GM18511 (cell line): ENCODE measurements around the gene RNH1.
"Not testable (repeated sequence)": the region's sequence is repeated elsewhere in the genome, so short reads cannot be mapped to it uniquely, and the experiment has no call there.

Experiments used
- ATAC-seq: cut with Tn5 transposase; IDR thresholded peaks from one replicate; pipeline ENCODE4 v1.9.1; 2021; ENCODE audit warnings: mild to moderate bottlenecking, moderate library complexity; ENCODE audit not compliant: unreplicated experiment

Gene RNH1

DNA sequence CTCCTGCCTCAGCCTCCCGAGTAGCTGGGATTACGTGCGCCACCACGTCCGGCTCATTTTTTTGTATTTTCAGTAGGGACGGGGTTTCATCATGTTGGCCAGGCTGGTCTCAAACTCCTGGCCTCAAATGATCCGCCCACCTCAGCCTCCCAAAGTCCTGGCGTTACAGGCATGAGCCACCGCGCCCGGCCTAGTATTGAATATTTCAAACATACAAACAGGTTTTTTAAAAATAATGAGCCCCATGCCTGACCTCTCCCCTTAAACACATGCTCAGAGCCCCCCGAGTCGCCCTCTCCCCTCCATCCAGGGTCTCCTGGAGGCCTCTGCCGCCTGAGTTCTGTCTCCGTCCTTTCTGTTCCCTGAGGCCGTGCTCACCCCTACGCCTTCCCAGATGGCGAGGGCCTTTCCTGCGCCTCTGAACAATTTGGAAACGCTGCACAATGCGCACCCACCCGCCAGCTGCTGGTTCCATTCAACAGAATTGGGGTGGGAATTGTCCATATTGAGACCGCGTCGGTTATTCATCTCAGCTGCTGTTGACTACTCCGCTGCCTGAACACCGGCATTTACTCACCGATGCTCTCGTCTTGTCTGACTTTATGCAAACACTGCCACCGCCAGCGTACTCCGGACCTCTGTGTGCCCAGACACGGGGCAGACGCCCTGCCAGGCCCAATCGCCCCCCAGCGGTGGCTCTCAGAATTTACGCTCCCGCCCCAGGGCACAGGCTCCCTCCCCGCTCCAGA is 13.6 kb upstream of the RNH1 start:
- ATAC-seq, result no peak

DNA sequence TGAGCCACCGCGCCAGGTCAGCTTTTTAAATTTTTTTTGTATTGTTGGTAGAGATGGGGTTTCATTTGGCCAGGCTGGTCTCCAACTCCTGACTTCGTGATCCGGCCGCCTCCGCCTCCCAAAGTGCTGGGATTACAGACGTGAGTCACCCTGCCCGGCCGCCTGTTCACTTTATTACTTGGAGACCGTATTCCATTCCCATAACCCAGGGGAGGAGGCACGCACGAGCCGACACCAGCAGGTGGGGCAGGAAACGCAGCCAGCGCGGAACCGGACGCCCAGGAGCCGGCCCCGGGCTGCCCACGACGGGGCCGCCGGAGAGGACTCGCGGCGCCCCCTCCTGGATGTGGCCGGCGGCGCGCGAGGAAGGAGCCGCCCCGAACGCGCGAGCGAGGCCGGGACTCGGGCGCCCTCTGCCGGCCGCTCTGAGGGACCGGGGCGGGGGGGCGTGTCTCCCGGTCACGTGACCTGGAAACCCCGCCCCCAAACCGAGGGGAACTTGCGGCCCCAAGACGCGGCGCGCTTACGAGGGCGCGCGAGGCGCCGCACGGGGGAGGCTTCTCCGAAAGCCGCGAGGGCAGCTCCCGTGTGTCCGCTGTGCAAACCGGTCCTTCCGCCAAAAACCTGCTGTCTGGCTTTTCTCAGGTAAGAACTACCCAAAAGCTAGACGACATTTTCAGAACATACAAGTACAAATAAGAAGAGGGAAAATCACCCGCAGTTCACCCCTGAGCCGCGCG is 11.6 kb upstream of the RNH1 start:
- ATAC-seq, result peak; percentile 73

DNA sequence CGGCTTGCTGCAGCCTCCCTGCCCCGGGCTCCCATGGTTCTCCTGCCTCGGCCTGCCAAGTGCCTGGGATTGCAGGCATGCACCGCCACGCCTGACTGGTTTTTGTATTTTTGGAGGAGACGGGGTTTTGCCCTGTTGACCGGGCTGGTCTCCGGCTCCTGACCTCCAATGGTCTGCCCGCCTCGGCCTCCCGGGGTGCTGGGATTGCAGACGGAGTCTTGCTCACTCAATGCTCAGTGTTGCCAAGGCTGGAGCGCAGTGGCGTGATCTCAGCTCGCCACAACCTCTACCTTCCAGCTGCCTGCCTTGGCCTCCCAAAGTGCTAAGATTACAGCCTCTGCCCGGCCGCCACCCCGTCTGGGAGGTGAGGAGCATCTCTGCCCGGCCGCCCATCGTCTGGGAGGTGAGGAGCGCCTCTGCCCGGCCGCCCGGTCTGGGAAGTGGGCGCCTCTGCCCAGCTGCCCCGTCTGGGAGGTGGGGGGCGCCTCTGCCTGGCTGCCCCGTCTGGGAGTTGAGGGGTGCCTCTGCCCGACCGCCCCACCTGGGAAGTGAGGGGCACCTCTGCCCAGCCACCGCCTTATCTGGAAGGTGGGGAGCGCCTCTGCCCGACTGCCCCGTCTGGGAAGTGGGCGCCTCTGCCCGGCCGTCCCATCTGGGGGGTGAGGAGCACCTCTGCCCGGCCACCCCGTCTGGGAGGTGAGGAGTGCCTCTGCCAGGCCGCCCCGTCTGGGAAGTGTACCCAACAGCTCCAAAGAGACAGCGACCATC is 10.1 kb upstream of the RNH1 start:
- not testable (repeated sequence) for ATAC-seq

DNA sequence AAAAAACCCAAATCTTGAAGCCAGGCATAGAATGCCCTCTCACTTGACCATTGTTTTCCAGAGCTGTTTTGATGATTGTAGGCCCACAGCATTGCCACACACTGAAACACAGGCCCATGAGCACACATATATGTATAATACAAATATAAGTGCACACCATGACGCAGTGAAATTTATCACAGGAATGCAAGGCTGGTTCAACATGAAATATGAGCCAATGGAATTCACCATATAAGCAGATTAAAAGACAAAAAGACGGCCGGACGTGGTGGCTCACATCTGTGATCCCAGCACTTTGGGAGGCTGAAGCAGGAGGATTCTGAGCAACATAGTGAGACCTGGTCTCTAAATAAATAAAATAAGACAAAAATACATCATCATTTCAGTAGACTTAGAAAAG is 9.4 kb upstream of the RNH1 start:
- ATAC-seq, result no peak

DNA sequence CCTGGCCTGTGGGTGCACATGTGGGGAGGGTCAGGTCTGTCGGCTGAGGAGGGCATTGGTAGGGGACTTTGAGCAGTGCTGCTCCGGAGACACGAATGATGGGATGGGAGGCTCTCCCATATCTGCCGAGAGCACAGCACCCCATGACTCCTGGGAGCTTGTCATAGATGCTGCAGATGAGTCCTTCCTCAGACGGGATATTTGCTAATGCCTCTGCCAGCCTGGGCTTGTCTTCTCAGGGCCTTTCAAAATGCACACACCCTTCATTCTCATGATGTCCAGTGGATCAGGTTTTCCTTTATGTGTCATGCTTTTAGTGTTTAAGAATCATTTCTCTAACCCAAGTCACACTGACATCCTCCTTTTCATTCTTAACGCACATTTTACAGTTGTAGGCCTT is 8.1 kb upstream of the RNH1 start:
- ATAC-seq, result no peak

DNA sequence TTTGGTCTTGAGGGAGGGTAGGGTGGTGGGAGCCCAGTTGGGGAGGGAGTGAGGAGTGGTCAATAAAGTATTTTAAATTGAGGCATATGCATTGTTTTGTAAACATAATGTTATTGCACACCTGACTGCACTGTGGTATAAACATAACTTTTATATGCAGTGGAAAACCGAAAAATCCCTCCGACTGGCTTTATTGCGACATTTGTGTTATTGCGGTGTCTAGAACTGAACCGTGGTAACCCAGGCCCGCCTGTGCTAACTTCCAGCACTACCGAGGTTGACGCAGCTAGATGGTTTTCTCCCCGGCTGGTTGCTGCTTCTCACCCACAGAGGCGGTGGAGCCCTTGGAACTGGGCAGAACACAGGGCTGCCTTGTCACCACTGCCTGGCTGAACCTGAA is 7.6 kb upstream of the RNH1 start:
- ATAC-seq, result no peak

DNA sequence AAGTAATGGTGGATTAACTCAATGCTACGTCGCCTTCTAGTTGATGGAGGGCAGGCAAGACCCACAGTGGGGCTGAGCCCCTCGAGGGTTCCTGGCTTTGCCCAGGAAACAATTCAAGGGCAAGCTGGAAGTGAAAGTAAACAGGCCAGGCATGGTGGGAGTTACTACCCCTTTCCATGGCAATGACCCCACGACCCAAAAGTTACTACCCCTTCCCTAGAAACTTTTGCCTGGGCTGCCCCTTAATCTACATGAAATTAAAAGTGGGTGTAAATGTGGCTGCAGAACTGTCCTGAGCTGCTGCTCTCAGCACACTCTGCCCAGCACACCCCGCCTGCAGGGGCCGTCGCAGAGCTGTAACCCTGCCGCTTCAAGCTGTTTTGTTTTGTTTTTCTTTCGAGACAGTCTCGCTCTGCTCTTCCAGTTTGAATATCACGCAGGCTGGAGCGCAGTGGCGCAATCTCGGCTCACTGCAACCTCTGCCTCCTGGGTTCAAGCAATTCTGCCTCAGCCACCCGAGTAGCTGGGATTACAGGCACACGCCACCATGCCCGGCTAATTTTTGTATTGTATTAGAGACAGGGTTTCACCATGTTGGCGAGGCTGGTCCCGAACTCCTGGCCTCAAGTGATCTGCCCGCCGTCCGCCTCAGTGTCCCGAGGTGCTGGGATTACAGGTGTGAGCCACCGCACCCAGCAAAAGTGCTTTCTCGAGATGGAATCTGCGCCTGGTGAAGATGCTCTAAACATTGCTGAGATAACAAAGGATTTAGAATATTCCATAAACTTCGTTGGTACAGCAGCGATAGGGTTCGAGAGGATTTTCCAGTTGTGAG is 5.9 kb upstream of the RNH1 start:
- ATAC-seq, result no peak

DNA sequence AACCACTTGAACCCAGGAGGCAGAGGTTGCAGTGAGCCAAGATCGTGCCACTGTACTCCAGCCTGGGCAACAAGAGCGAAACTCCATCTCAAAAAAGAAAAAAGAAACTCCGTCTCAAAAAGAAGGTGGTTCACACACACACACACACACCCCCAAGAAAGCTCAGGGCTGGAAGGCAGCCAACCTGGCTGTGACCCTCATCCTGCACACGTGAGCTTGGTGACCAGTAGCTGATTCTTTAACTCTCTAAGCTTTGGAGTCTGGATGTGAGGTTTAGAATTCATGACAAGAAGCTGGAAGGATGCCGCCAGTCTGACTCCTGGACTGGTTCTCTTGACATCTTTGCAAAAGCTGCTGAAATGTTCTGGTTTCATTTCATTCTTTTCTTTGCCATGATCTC is 1.9 kb upstream of the RNH1 start:
- no peak for ATAC-seq

DNA sequence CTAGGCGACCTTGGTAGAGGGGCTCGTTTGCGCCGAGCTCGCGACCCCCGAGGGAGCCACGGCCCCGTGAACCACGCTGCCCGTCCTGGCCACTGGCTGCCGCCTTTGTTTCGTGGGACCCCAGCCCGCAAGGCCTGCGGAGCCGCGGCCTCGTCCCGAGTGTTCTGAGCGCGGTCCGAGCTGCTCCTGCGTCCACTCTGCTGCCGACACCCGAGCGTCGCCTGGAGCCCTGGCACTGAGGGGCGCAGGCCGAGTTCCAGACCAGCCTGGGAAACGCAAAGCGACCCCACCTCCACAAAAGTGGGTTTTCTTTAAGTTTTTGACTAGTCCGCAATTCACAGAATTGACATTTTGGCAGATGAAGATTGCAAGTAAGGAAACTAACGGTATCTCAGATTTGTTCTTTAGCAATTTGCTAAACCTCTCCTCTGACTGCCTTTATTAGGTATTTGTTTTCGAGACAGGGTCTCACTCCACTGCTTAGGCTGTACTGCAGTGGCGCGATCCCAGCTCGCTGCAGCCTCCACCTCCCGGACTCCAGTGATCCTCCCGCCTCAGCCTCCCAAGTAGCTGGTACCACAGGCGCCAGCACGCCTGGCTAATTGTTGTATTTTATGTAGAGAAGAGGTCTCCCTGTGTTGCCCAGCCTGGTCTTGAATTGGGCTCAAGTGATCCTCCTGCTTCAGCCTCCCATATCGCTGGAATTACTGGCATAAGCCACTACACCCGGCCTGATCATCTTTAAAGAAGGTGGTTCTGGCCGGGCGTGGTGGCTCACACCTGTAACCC is 879 bp upstream of the RNH1 start:
- no peak for ATAC-seq

DNA sequence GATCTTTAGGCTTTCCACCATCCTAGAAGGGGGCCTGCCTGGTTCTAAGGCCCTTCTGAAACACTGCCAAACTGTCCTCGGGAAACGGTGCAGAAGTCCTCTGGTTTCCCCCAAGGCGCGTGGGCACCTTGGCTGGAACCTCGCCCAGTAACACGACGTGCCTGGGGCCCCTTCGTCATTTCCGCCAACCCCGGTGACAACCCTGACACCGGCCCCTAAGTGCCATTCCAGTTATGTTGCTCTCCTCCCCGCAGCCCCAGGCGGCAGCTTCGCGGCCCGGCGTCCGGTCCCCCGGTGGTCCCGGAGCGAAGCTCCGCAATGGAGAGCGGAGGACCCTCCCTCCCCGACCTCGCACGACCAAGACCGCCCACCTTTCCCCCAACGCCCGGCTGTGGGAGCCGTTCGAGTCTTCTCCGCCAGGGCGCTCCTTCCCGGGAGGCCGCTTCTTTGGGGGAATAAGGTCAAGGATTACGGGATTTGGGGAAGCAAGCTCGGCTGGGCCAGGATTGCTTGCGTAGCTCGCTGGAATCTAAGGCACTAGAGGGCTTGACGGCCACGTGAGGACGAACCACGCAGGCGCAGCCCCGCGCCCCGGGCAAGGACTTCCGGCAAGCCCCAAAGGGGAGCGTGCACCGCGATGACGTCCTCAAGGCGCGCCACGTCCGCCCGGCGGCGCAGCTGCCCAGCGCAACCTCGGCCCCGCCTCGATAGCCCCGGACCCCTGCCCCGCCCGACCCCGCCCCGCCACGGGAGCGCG is 626 bp downstream of the RNH1 start:
- peak; percentile 75 for ATAC-seq

DNA sequence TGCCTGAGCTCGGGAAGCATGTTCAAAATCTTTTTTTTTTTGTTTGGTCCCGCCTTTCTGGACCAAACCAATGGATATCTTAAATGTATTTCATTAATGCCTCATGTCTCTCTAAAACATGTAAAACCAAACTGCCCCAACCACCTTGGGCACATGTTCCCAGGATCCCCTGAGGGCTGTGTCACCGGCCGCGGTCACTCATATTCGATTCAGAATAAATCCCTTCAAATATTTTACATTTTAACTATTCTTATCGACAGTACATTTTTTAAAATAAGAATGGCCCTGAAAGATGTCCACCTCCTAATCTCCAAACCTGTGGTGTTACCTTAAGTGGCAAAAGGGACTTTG is 2.1 kb downstream of the RNH1 start:
- no peak for ATAC-seq

DNA sequence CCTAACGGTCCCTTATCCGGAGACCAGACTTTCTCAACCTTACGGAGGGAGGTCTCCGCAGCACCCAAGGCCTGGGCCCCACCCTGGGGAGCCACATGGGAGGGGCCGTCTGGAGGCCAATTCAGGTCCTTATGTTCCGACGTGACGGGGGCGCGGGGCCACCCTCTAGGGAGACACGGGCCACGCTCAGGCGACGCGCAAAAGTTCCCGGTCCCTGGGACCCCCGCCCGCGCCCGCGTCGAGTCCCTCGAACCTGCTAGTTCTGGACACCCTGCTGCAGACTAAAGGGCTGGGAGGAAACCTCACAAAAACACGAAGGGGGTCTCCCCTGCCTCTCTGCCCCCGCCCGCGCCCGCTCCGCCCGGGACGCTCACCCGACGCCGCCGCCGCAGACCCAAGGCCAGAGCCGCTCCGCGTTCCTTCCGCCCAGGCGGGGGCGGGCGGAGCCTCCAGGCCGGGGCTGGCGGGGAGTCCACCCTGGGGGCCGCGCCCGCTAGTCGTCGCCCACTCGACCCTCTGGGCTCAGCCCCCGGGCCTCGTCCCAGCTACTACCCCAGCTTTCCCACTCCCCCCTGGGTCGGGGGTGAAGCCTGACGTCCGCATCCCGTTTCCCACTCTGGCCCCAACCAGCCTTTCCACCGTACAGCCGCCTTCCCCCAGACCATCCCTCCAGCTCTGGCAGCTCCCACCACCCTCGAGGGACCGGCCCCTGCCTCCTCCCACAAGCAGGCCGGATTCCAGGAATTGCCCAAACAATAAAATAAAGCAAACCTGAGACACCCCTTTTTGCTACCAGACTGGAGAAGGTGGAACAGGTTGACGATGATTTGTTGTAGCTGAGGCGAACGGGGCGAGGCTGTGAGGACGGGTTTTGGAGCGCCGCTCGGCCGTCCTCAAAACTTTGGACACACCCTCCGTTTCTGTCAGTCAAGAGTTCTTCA is 2.7 kb downstream of the RNH1 start:
- ATAC-seq, result no peak

DNA sequence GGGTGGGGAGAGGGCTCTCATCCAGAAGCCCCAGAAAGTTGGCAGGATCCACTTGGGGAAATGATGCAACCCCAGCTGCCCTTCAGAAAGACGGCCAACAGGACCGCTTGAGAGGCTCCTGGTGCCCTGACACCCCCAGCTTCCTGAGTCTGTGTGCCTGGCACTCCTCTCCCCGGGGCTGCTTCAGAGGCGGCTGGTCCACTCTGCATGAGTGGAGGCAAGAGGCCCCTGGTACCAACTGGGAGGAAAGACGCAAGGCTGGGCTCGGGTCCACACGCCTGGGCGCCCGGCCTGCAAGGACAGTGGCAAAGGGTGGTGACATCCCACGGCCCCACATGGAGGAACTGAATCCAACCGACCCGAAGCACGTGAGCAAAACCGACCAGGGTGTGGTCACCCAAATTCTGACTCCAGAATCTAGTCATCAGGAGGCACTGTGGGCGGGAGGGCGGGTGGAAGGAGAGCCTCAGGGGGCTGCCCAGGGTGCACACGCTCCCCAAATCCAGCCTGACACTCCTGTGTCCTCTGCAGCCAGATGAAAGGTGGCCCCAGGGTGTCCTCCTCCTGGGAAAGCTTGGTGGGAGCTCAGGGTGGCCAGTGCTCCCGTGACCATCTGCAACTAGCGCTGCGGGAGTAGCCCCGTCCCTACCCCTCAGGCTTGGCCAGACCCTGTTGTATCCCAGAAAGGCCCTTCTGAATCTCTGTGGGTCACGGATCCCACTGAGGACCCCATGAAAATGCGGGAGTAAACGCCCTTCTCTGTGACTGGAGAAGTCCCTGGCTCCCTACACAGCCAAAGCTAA is 3.7 kb downstream of the RNH1 start:
- no peak for ATAC-seq

DNA sequence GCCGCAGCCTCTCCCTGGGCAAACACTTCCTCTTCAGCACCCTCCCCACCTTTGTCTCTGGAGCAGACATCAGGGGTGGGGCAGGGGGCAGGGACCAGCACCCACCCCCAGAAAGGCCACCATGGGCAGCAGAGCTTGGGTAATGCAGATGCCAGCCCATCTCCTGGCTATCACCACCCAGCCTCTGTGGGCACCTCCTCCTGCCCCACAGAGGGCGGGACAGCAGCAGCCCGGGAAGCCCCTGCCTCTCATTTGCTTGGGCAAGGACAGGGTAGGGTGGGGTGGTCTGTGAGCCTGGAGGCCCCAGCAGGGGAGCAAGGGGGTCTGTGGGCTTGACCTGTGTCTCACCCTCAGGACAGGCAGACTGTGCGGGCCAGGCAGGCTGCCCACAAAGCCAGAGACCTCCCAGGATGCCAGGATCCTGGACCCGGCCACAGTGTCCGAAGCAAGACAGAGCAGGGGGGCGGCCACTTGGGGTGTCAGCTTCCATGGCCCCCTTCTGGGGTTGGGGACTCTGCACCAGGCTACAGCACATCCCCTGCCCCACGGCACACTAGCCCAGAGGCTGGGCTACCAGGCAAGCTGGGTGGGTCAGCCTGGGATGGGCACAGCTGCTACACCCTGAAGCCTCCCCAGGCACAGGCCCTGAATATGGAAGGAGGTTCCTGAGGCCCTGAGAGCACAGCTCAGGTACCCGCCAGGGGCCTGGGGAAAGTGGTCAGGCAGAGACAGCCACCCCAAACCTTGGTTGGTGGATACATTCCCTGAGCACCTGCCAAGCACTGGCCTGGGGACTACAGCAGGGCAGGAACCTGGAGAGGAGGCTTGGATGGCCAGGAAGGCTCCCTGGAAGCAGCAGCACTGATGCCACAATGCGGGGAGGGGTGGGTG is 4.5 kb downstream of the RNH1 start:
- ATAC-seq, result no peak

DNA sequence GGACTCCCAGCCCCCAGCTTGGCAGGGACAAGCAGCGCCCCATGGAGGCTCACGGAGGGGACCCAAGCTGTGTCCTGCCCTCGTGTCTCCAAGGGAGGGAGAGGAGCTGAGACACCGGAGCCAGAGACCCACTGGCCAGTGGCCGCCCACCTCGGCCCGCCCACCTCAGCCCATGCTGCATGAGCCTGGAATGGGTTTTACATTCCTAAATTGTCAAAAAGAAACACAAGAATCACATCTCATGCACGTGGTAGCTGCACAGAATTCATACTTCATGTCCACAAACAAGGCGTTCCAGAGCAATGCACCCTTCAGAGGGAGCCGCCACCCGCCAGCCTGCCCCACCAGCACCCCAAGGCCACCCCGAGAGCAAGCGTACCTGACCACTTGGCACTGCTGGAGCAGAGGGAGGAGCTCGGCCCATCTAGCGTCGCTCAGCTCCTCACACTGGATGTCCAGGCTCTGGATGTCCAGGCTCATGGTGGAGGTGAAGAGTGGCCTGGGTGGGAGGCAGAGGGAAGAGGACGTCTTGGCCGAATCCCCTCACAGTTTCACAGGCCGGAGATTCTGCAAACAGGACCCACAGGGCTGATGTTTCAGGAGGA is 5.3 kb downstream of the RNH1 start:
- no peak for ATAC-seq

DNA sequence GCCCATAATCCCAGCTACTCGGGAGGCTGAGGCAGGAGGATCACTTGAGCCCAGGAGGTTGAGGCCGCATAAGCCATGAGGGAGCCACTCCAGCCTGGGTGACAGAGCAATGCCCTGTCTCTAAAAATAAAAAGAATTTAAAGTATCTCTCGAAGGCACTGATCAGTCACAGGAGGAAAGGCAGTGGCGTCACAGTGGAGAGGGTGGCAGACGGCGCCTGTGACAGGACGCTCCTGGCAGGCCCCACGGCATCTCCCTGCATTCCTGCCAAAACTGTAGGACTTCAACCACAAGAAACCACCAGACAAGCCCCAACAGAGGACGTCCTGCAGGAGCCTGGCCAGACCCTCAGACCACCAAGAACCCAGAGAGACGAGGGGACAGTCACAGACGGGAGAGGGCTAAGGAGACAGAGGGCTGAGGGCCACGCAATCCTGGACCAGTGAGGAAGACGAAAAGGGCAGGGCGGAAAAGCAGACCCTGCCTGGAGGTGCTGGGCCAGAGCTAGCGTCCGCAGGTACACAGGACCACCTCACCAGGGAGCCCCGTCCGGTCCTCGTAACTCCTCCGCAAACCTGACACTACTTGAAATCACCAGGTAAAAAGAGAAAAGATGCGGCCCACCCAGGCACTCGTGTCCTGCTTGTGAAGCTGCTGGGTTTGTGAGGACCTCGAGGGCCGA is 5.9 kb downstream of the RNH1 start:
- ATAC-seq, result no peak
